HG03565 (cell line): ENCODE data around the gene MON1A.
A peak's percentile ranks its signal among the peaks of the same experiment; 100 is the strongest.
"Not testable (repeated sequence)": the region's sequence is repeated elsewhere in the genome, so short reads cannot be mapped to it uniquely, and the experiment has no call there.

Source experiments
- ATAC-seq: cut with Tn5 transposase; IDR thresholded peaks from one replicate; pipeline ENCODE4 v1.9.1; 2021; ENCODE audit warnings: mild to moderate bottlenecking, moderate library complexity; ENCODE audit not compliant: unreplicated experiment

The MON1A gene

GRCh38 chr3:49929291-49930167, at the start of gene MON1A:
TSS of gene MON1A (minus strand) at chr3:49929811. CDS start at chr3:49913346, 16,465 bp downstream.
- peak; percentile 66 for ATAC-seq

- ATAC-seq: no peak
Observed at GRCh38 chr3:49976942-49977341, 47.3 kb upstream of the MON1A start.

- no peak for ATAC-seq
Observed at GRCh38 chr3:49972656-49973055, 43.0 kb upstream of the MON1A start.

- ATAC-seq: no peak
Observed at GRCh38 chr3:49968346-49968745, 38.7 kb upstream of the MON1A start.

GRCh38 chr3:49967291-49967690, 37.7 kb upstream of the MON1A start:
- no peak for ATAC-seq

- ATAC-seq: no peak
Observed at GRCh38 chr3:49966233-49966942, 36.8 kb upstream of the MON1A start.

- ATAC-seq: no peak
Observed at GRCh38 chr3:49955636-49956035, 26.0 kb upstream of the MON1A start.

GRCh38 chr3:49952924-49953323, 23.3 kb upstream of the MON1A start:
- no peak for ATAC-seq

- no peak for ATAC-seq
Observed at GRCh38 chr3:49942651-49943050, 13.0 kb upstream of the MON1A start.

GRCh38 chr3:49940667-49941249, 11.1 kb upstream of the MON1A start:
- no peak for ATAC-seq

- ATAC-seq: peak; percentile 83
Observed at GRCh38 chr3:49939858-49940666, 10.5 kb upstream of the MON1A start, which contains the start of gene RBM6. TSS of gene RBM6 (plus strand) at chr3:49940150. CDS start at chr3:49962642, 22,492 bp downstream.

GRCh38 chr3:49937090-49937489, 7.5 kb upstream of the MON1A start:
- no peak for ATAC-seq

GRCh38 chr3:49932281-49932680, 2.7 kb upstream of the MON1A start:
- not testable (repeated sequence) for ATAC-seq

- no peak for ATAC-seq
Observed at GRCh38 chr3:49930922-49931321, 1.3 kb upstream of the MON1A start.

- ATAC-seq: no peak
Observed at GRCh38 chr3:49930168-49930690, 618 bp upstream of the MON1A start.

GRCh38 chr3:49928481-49929017, 1.1 kb downstream of the MON1A start:
- ATAC-seq: no peak

GRCh38 chr3:49927798-49928197, 1.8 kb downstream of the MON1A start:
- no peak for ATAC-seq

GRCh38 chr3:49926117-49926728, 3.4 kb downstream of the MON1A start:
- ATAC-seq: no peak

GRCh38 chr3:49925485-49925884, 4.1 kb downstream of the MON1A start:
- no peak for ATAC-seq

GRCh38 chr3:49924683-49925082, 4.9 kb downstream of the MON1A start:
- no peak for ATAC-seq
